B cell (primary cell): Measurements from ENCODE around the gene DNAL1. TPM values are rescaled to one million over a fixed set of nuclear protein-coding genes. Genes with fewer than 3 reads are reported as not detected.

Source experiments
- ATAC-seq: fragments of 200-7000 bp; cut with Tn5 transposase; one replicate; pipeline ENCODE4 v1.10.0; 2021; ENCODE audit warnings: low read depth, mild to moderate bottlenecking, moderate number of reproducible peaks, moderate library complexity
- CTCF ChIA-PET: fragments of 350-600 bp; sonication (Branson Sonifier 250); formaldehyde crosslinking; loops from one replicate; lab custom pipeline; 2021; ENCODE audit warnings: antibody characterized with exemption, inconsistent platforms; lab: Charles Lee
- POLR2A ChIA-PET: fragments of 350-600 bp; sonication (Branson Sonifier 250); formaldehyde crosslinking; loops from one replicate; lab custom pipeline; 2021; ENCODE audit warnings: antibody characterized with exemption; lab: Charles Lee
- DNase-seq: peaks from one replicate; pipeline ENCODE4 v3.0.0; 2013
- H2AFZ ChIP-seq: 2 replicates; pipeline ENCODE4 v1.6.1; 2012; ENCODE audit warnings: mild to moderate bottlenecking, low read depth, low read length; ENCODE audit not compliant: insufficient read depth, poor library complexity, severe bottlenecking
- H3K27ac ChIP-seq, 2 donors: 1 replicate in 1 of 2; 2 replicates in 1 of 2; pipeline ENCODE4 v1.5.1; 2012 to 2013; ENCODE audit warnings: low read length in 2 of 2, mild to moderate bottlenecking in 2 of 2, moderate library complexity in 1 of 2
- H3K27me3 ChIP-seq, 4 experiments: fragments of 200-600 bp in 1 of 4; sonication (generic) in 1 of 4; replicated peaks in 1 of 4; 1 replicate in 2 of 4; 2 replicates in 2 of 4; pipeline versions ENCODE4 v1.6.1 to v1.7.0; 2013 to 2016; ENCODE audit warnings: low read length in 3 of 4, mild to moderate bottlenecking in 2 of 4, mixed read lengths in 1 of 4, moderate library complexity in 1 of 4; ENCODE audit not compliant: insufficient read depth in 4 of 4, control insufficient read depth in 3 of 4; ENCODE audit errors: control extremely low read depth in 1 of 4
- H3K36me3 ChIP-seq, 2 experiments: replicated peaks in 1 of 2; 1 replicate in 1 of 2; 2 replicates in 1 of 2; pipeline versions ENCODE4 v1.6.1 to v1.7.1; 2013; ENCODE audit warnings: low read length in 1 of 2; ENCODE audit not compliant: insufficient read depth in 2 of 2, control insufficient read depth in 1 of 2; ENCODE audit errors: control extremely low read depth in 1 of 2, extremely low read depth in 1 of 2
- H3K4me1 ChIP-seq, 2 donors: fragments of 200-600 bp in 1 of 2; sonication (generic) in 1 of 2; 1 replicate in 1 of 2; 2 replicates in 1 of 2; pipeline versions ENCODE4 v1.5.1 to v1.6.1; 2013 to 2017; ENCODE audit warnings: low read length in 2 of 2; ENCODE audit not compliant: control insufficient read depth in 2 of 2, insufficient read depth in 2 of 2
- H3K4me2 ChIP-seq: replicated peaks from 2 replicates; pipeline ENCODE3; 2012; ENCODE audit warnings: mild to moderate bottlenecking, low read depth, low read length; ENCODE audit not compliant: poor library complexity, severe bottlenecking
- H3K4me3 ChIP-seq, 5 experiments: fragments of 200-600 bp in 1 of 5; sonication (generic) in 1 of 5; 1 replicate in 3 of 5; 2 replicates in 2 of 5; pipeline versions ENCODE4 v1.5.1 to v1.7.0; 2011 to 2016; ENCODE audit warnings: low read length in 4 of 5, mild to moderate bottlenecking in 4 of 5, low read depth in 2 of 5, control low read depth in 1 of 5, moderate library complexity in 1 of 5; ENCODE audit not compliant: insufficient read depth in 1 of 5; ENCODE audit errors: control extremely low read depth in 1 of 5, extremely low read depth in 1 of 5
- H3K79me2 ChIP-seq: fragments of 200-600 bp; sonication (generic); one replicate; pipeline ENCODE4 v1.6.0; 2016; ENCODE audit warnings: low read length; ENCODE audit not compliant: control insufficient read depth, insufficient read depth
- H3K9ac ChIP-seq: fragments of 200-600 bp; sonication (generic); 2 replicates; pipeline ENCODE4 v1.6.1; 2017; ENCODE audit warnings: mild to moderate bottlenecking, low read length, moderate library complexity
- H3K9me3 ChIP-seq, 3 donors: one replicate each; pipeline versions ENCODE4 v1.6.1 to v1.7.1; 2013; ENCODE audit warnings: low read length in 2 of 3; ENCODE audit not compliant: control insufficient read depth in 2 of 3, insufficient read depth in 1 of 3; ENCODE audit errors: control extremely low read depth in 1 of 3
- H4K20me1 ChIP-seq: 2 replicates; pipeline ENCODE4 v1.6.0; 2012; ENCODE audit warnings: mild to moderate bottlenecking, low read length; ENCODE audit not compliant: insufficient read depth, control insufficient read depth, poor library complexity, severe bottlenecking
- H3K27ac Mint-ChIP-seq: one replicate; pipeline ENCODE4 v1.8.0; 2021; ENCODE audit warnings: mixed read lengths
- H3K27me3 Mint-ChIP-seq: one replicate; pipeline ENCODE4 v1.8.0; 2021; ENCODE audit warnings: mixed read lengths
- H3K4me1 Mint-ChIP-seq: one replicate; pipeline ENCODE4 v1.8.0; 2021; ENCODE audit warnings: mixed read lengths
- H3K4me3 Mint-ChIP-seq: one replicate; pipeline ENCODE4 v1.8.0; 2021; ENCODE audit warnings: mixed read lengths
- H3K9me3 Mint-ChIP-seq: one replicate; pipeline ENCODE4 v1.8.0; 2022; ENCODE audit warnings: mixed read lengths; ENCODE audit not compliant: insufficient read depth
- CTCF ChIP-seq: fragments of 200-600 bp; IDR thresholded peaks from one replicate; pipeline ENCODE4 v1.8.0; 2022; ENCODE audit warnings: antibody characterized with exemption, mild to moderate bottlenecking
- EZH2 ChIP-seq: IDR thresholded peaks from 2 replicates; pipeline ENCODE4 v1.6.1; 2012; ENCODE audit warnings: borderline replicate concordance, low read depth, mild to moderate bottlenecking, moderate library complexity, low read length; ENCODE audit not compliant: insufficient read depth, poor library complexity, severe bottlenecking
- WGBS: methylation state at CpG from one replicate; pipeline ENCODE4 v1.1.5; 2013; ENCODE audit warnings: missing lambda C conversion rate; ENCODE audit not compliant: insufficient coverage; 5-methylcytosine and 5-hydroxymethylcytosine counted together
- intact Hi-C: fragments of 100-400 bp; cut with micrococcal nuclease; formaldehyde crosslinking; loops from one replicate; pipeline ENCODE4 v1.10.0; 2022
- polyA plus RNA-seq: library from polyadenylated mRNA; depleted of rRNA; stranded (reverse); fragments of >200 nt; gene quantifications from 2 replicates; pipeline ENCODE4 v1.2.3, GENCODE V29; 2012
- total RNA-seq, 2 donors: library from RNA; stranded (reverse); fragments of 120-200 nt in 1 of 2; gene quantifications; 1 replicate in 1 of 2; 2 replicates in 1 of 2; pipeline versions ENCODE4 v1.2.3 to v1.2.4, GENCODE V29; 2013 to 2022

The DNAL1 gene
- total and polyA plus RNA-seq, 2 donors (not counting 1 experiment from before 2014, with no cell fraction given), result 2.0 to 10.7 TPM

- 90% methylated on average over 2 of the region's 2 CpGs for WGBS
- no peak overlapping the region for H3K27ac Mint-ChIP-seq
- intact Hi-C loops, result no loop called here
Observed at GRCh38 chr14:73610687-73611086, 34.1 kb upstream of the DNAL1 start.

More at GRCh38 chr14:73610687-73611086, 34.1 kb upstream of the DNAL1 start:
- Histone ChIP-seq H3K79me2 (no peaks in the 10 kb centered on the region), H3K4me2 (no peak overlapping the region), H3K27me3 (peaks cover 0 to 8% (median 0%) of the 10 kb centered on the region in 4 experiments), H4K20me1 (no peaks in the 10 kb centered on the region), H3K4me3 (no peak overlapping the region), H2AFZ (no peak overlapping the region), H3K36me3 (no peaks in the 10 kb centered on the region), H3K9ac (no peak overlapping the region), H3K4me1 (peaks cover 4% of the 10 kb centered on the region in 2 donors), H3K27ac (no peak overlapping the region), H3K9me3 (peaks cover 0 to 8% (median 0%) of the 10 kb centered on the region in 3 donors)
- Mint-ChIP-seq H3K27me3 (peaks cover 9% of the 10 kb centered on the region), H3K4me3 (no peak overlapping the region), H3K4me1 (peaks cover 6% of the 10 kb centered on the region), H3K9me3 (no peaks in the 10 kb centered on the region)
- ChIA-PET CTCF (interaction anchor here (0.6 to 1.3 kb wide), 2 partner anchors 9 to 117 kb away, joined by 3 read pairs; no protein-coding TSS in a partner anchor), POLR2A (no interaction called here)
- ATAC-seq (no peak), DNase-seq (no peak)
- TF ChIP-seq CTCF (no peak), EZH2 (no peak)
